Endodermal cell (in vitro differentiated cells): ENCODE measurements around the gene NCAPG. TPM values are rescaled to one million over a fixed set of nuclear protein-coding genes. Genes with fewer than 3 reads are reported as not detected.

Source experiments
- DNase-seq: peaks from one replicate; pipeline ENCODE4 v3.0.0-alpha.2; 2017
- H3K27ac ChIP-seq: 2 replicates; pipeline ENCODE4 v1.5.1; 2013; ENCODE audit warnings: mild to moderate bottlenecking, low read depth, low read length, moderate library complexity
- H3K27me3 ChIP-seq: 2 replicates; pipeline ENCODE4 v1.6.1; 2013; ENCODE audit warnings: mild to moderate bottlenecking, low read length, moderate library complexity; ENCODE audit not compliant: insufficient read depth, control insufficient read depth, poor library complexity, severe bottlenecking
- H3K36me3 ChIP-seq: 2 replicates; pipeline ENCODE4 v1.7.0; 2013; ENCODE audit warnings: mild to moderate bottlenecking, low read length, moderate library complexity; ENCODE audit not compliant: control insufficient read depth, insufficient read depth
- H3K4me1 ChIP-seq: one replicate; pipeline ENCODE4 v1.7.0; 2013; ENCODE audit warnings: low read length; ENCODE audit not compliant: control insufficient read depth, insufficient read depth
- H3K4me3 ChIP-seq: 2 replicates; pipeline ENCODE4 v1.5.1; 2013; ENCODE audit warnings: mild to moderate bottlenecking, low read length, moderate library complexity
- H3K9ac ChIP-seq: 2 replicates; pipeline ENCODE4 v1.6.1; 2013; ENCODE audit warnings: mild to moderate bottlenecking, low read length, moderate library complexity; ENCODE audit not compliant: poor library complexity, severe bottlenecking; ENCODE audit errors: extremely low read depth
- H3K9me3 ChIP-seq: 2 replicates; pipeline ENCODE4 v1.6.1; 2013; ENCODE audit warnings: mild to moderate bottlenecking, low read length, moderate library complexity; ENCODE audit not compliant: control insufficient read depth
- H3K27ac Mint-ChIP-seq: 2 replicates; pipeline ENCODE4 v1.8.0; 2020; ENCODE audit warnings: mixed read lengths
- H3K27me3 Mint-ChIP-seq: 2 replicates; pipeline ENCODE4 v1.8.0; 2021; ENCODE audit warnings: mild to moderate bottlenecking, mixed read lengths; ENCODE audit not compliant: insufficient read depth
- H3K36me3 Mint-ChIP-seq: 2 replicates; pipeline ENCODE4 v1.8.0; 2020; ENCODE audit warnings: low read depth, mixed read lengths
- H3K4me1 Mint-ChIP-seq: 2 replicates; pipeline ENCODE4 v1.8.0; 2020; ENCODE audit warnings: mixed read lengths
- H3K4me3 Mint-ChIP-seq: 2 replicates; pipeline ENCODE4 v1.8.0; 2020; ENCODE audit warnings: mild to moderate bottlenecking, moderate library complexity, mixed read lengths
- H3K9me3 Mint-ChIP-seq: 2 replicates; pipeline ENCODE4 v1.8.0; 2020; ENCODE audit warnings: mild to moderate bottlenecking, mixed read lengths
- WGBS, 2 experiments: methylation state at CpG; one replicate each; pipeline versions ENCODE4 v1.1.5 to v1.1.7; 2013; ENCODE audit warnings: missing lambda C conversion rate in 2 of 2, mixed read lengths in 1 of 2; ENCODE audit not compliant: insufficient coverage in 1 of 2, insufficient read length in 1 of 2; 5-methylcytosine and 5-hydroxymethylcytosine counted together
- total RNA-seq, 2 donors: library from RNA; stranded (reverse); fragmentation: NEBNext Ultra II Directional in 1 of 2; extraction: Animal tissue kit (Norgen Biotek cat#: 25700) in 1 of 2; gene quantifications; 2 replicates in 1 of 2; 3 replicates in 1 of 2; pipeline ENCODE4 v1.2.1, GENCODE V29; 2021
- TF ChIP-seq, protein P1 (sequence below): fragments of 200-600 bp; sonication (generic); conservative IDR thresholded peaks from 2 replicates; pipeline ENCODE4 v1.5.0; 2021; ENCODE audit warnings: antibody characterized with exemption, mild to moderate bottlenecking

Gene NCAPG
- total RNA-seq, 2 donors from 2014 or later: 37.5 to 47.4 TPM

DNA sequence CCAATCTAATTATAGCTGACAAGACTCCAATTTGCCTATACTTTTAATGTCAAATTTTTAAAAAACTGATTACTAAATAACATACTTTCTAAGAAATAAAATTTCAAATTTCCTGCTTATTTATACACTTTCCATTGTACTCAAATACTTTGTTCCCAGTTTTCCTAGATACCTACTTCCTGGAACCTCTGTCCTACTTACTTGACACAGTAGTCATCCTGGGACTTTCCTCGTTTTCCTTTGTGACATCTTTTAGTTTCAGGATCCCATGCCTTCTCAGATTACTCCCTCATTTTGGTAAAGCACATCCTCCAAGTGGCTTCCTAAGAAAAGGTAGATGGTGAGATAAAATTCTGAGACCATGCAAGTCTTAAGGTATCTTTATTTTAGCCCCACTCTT is 16.0 kb upstream of the NCAPG start:
- Histone ChIP-seq H3K9me3 (no peaks in the 10 kb centered on the region), H3K36me3 (peaks cover 15% of the 10 kb centered on the region), H3K27ac (no peak overlapping the region), H3K9ac (no peak overlapping the region), H3K4me3 (no peak overlapping the region), H3K4me1 (peaks cover 4% of the 10 kb centered on the region), H3K27me3 (no peaks in the 10 kb centered on the region)
- no peak overlapping the region for H3K4me3 Mint-ChIP-seq
- DNase-seq: no peak
- peaks cover 8% of the 10 kb centered on the region for H3K9me3 Mint-ChIP-seq
- peaks cover 24% of the 10 kb centered on the region for H3K36me3 Mint-ChIP-seq
- WGBS, 2 experiments: 71% methylated on average over 1 of the region's 1 CpG; no CpG with 5 or more reads in 1 of the 2 experiments
- H3K27me3 Mint-ChIP-seq: no peaks in the 10 kb centered on the region
- H3K27ac Mint-ChIP-seq: no peak overlapping the region
- TF ChIP-seq, protein P1, sequence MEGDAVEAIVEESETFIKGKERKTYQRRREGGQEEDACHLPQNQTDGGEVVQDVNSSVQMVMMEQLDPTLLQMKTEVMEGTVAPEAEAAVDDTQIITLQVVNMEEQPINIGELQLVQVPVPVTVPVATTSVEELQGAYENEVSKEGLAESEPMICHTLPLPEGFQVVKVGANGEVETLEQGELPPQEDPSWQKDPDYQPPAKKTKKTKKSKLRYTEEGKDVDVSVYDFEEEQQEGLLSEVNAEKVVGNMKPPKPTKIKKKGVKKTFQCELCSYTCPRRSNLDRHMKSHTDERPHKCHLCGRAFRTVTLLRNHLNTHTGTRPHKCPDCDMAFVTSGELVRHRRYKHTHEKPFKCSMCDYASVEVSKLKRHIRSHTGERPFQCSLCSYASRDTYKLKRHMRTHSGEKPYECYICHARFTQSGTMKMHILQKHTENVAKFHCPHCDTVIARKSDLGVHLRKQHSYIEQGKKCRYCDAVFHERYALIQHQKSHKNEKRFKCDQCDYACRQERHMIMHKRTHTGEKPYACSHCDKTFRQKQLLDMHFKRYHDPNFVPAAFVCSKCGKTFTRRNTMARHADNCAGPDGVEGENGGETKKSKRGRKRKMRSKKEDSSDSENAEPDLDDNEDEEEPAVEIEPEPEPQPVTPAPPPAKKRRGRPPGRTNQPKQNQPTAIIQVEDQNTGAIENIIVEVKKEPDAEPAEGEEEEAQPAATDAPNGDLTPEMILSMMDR: no peak
- H3K4me1 Mint-ChIP-seq: no peaks in the 10 kb centered on the region

- Histone ChIP-seq H3K27me3 (no peaks in the 10 kb centered on the region), H3K4me1 (peaks cover 4% of the 10 kb centered on the region), H3K9ac (no peak overlapping the region), H3K9me3 (no peaks in the 10 kb centered on the region), H3K36me3 (peaks cover 31% of the 10 kb centered on the region), H3K4me3 (no peak overlapping the region), H3K27ac (no peak overlapping the region)
- DNase-seq: no peak
- Mint-ChIP-seq H3K36me3 (peaks cover 34% of the 10 kb centered on the region), H3K4me1 (no peaks in the 10 kb centered on the region), H3K27me3 (no peaks in the 10 kb centered on the region), H3K27ac (no peak overlapping the region), H3K4me3 (no peak overlapping the region), H3K9me3 (no peaks in the 10 kb centered on the region)
- WGBS, 2 experiments: 87 to 90% methylated on average over 1 of the region's 1 CpG
- TF ChIP-seq, protein P1: no peak
Measured at GRCh38 chr4:17797808-17798207, 13.0 kb upstream of the NCAPG start.

- TF ChIP-seq, protein P1: no peak
- Mint-ChIP-seq H3K27me3 (no peaks in the 10 kb centered on the region), H3K4me1 (peaks cover 14% of the 10 kb centered on the region), H3K9me3 (no peaks in the 10 kb centered on the region), H3K27ac (peak overlapping the region; percentile 52), H3K4me3 (no peak overlapping the region), H3K36me3 (peaks cover 54% of the 10 kb centered on the region)
- 83 to 86% methylated on average over 1 to 3 of the region's 3 CpGs for WGBS, 2 experiments
- H3K27me3 ChIP-seq: no peaks in the 10 kb centered on the region
- peaks cover 4% of the 10 kb centered on the region for H3K4me1 ChIP-seq
- H3K36me3 ChIP-seq: peaks cover 53% of the 10 kb centered on the region
- no peak for DNase-seq
- no peaks in the 10 kb centered on the region for H3K9me3 ChIP-seq
- no peak overlapping the region for H3K4me3 ChIP-seq
- H3K27ac ChIP-seq: no peak overlapping the region
- no peak overlapping the region for H3K9ac ChIP-seq
Measured at GRCh38 chr4:17805580-17806155, 5.1 kb upstream of the NCAPG start.
